OCI-LY3 (cell line): ENCODE measurements around the gene MEAF6.

Experiments used
- EZH2phosphoT487 ChIP-seq: fragments of 200-600 bp; shearing (Covaris generic); IDR thresholded peaks from 2 replicates; pipeline ENCODE4 v1.6.1; 2018; ENCODE audit warnings: antibody characterized with exemption, mixed run types, low read depth
- TF ChIP-seq, protein P1 (sequence below): fragments of 200-600, 300-600 bp; sonication (generic); IDR thresholded peaks from 2 replicates; pipeline ENCODE4 v1.5.1; 2014; ENCODE audit warnings: antibody characterized with exemption, low read length, low read depth

- TF ChIP-seq, protein P1, sequence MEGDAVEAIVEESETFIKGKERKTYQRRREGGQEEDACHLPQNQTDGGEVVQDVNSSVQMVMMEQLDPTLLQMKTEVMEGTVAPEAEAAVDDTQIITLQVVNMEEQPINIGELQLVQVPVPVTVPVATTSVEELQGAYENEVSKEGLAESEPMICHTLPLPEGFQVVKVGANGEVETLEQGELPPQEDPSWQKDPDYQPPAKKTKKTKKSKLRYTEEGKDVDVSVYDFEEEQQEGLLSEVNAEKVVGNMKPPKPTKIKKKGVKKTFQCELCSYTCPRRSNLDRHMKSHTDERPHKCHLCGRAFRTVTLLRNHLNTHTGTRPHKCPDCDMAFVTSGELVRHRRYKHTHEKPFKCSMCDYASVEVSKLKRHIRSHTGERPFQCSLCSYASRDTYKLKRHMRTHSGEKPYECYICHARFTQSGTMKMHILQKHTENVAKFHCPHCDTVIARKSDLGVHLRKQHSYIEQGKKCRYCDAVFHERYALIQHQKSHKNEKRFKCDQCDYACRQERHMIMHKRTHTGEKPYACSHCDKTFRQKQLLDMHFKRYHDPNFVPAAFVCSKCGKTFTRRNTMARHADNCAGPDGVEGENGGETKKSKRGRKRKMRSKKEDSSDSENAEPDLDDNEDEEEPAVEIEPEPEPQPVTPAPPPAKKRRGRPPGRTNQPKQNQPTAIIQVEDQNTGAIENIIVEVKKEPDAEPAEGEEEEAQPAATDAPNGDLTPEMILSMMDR = no peak
- TF ChIP-seq EZH2phosphoT487 = no peak
These were observed 60.9 kb downstream of the MEAF6 start for GRCh38 chr1:37453647-37454046.
